ENCODE results near the gene TTYH1.
"Not testable (repeated sequence)": the region's sequence is repeated elsewhere in the genome, so short reads cannot be mapped to it uniquely, and the experiment has no call there.

TTYH1 gene

DNA sequence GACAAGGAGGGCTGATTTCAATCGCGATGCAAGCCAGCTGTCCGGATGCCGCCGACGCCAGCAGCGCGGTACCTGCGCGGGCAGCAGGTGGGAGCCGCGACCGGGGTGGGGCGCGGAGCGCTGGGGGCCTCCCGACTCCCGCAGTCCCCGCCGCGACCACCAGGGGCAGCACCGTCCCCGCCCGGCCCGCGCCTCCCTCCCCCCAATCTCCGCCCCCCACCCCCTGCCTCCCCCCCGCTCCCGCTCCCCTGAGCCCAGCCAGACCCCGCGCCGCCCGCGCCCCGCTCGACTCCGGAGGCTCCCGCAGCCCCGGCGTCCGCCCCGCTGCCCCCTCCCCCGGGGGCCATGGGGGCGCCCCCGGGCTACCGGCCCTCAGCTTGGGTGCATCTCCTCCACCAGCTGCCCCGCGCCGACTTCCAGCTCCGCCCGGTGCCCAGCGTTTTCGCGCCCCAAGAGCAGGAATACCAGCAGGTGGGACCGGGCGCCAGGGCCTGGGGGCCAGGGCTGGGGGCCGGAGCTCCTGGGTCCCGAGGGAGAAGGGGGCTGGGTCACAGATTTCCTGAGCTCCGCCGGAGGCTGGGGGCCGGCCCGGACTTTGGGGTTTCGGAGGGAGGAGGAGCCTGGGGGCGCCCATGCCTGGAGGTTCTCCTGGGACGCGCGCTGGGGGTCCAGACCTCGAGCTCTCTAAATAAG is at the start of gene TTYH1:
TTYH1 (plus strand) TSS at position 257 of the 693 bp plus-strand sequence; CDS start at position 346, 89 bp downstream.
- no peak for DNase-seq (ENCODE audit: low read depth)

DNA sequence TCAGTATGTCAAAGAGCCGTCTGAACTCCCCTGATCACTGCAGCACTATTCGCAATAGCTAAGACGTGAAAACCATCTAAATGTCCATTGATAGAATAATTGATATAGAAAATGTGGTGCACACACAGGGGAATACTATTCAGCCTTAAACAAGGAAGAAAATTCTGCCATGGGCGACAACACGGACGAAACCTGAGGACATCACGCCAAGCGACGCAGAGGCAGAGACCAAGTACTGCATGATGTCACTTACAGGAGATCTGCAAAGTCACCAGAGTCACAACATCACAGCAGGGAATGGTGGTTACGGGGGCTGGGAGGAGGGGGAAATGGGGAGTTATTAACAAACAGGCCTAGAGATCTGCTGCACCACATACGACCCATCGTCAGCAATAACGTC is 49.5 kb upstream of the TTYH1 start:
- DNase-seq (ENCODE audit: low read depth), result not testable (repeated sequence)

DNA sequence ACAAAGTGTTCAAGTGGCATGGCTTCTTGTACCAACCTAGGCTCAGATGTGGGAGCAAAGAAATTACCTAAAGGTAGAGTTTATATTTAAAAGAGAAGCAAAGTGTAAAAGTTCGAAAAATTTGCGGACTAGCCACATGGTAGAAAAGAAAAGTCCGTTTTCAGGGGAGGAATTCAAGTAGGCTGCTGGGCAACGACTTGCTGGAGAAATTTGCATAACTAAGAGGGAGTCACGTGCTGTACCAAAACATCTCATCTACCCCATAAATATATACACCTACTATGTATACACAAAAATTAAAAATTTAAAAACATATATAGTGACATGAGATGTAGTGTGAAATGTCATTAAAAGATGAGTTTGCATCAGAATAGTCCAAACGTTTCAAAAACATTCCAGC is 48.5 kb upstream of the TTYH1 start:
- DNase-seq (ENCODE audit: low read depth), result no peak

DNA sequence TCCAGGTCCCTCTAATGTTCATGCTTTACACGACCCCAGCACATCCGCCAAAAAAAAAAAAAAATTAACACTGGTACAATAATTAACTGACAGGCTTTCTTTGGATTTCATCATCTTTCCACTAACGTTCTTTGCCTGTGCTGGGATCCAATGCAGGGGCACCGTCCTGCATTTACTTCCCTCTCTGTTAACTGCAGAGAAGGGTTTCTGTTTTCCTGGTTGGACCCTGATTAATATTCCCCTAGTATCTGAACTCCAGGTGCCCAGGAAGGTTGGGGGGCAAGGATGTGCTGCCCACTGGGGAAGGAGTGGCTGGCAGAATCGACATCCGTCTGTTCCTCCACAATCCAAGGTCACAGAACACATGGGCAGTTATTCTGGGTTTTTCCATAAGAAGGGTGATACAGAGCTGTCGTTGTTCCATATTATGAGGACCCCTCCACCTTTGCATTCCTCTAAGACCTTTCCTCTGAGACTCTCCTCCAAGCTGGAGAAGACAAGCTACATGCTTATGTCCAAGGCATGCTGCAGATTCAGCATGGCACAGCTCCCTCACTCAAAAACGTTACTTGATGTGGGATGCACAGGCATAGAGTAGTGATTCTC is 46.1 kb upstream of the TTYH1 start:
- DNase-seq (ENCODE audit: low read depth), result no peak

DNA sequence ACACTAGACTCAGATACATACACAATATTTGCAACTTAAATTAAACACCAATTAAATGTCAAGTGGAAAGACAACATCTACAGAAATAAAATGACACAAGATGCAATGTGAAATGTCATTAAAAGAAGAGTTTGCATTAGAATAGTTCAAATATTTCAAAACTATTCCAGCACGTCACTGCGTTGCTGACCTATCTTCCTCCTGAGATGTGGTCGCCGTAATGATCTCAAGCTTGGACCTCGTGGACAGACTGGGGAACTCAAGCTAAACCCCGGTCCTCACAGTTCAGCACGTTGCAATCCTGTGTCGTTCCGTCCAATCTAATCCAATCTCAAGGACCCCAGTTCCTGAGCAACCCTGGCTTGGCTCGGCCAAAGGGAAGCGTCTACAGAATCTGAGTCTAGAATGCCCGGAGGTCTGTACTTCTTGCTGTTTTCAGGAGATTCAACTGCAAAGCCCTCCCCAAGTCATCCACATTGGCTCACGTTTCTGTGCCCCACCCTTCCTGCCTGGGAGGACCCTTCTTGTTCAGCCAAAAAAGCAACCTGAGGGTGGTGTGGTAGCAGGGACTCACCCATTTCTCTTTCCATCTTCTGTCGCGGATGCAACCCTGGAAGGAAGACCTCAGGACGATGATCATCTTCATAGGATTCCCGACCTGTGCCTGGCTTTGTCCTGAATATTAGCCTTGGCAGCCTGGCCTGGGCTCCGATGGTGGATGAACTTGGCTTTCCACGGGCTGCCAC is 45.4 kb upstream of the TTYH1 start:
- DNase-seq (ENCODE audit: low read depth), result not testable (repeated sequence)

DNA sequence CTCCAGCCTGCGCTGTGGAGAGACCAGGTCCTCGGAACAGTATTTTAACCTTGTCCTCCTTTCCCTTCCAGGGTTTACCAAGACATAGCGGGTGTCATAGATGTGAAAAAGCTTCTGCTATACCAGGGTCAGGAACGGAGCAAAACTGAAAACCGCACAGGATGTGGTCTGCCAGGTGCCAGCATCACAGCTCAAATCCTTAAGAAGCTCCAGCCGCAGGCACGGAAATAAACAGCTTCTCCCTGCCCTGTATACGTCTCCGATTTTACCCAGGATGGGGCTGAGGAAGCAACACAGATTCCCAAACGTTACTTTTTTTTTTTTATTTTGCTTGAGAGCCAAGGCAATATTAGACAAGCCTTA is 44.8 kb upstream of the TTYH1 start:
- DNase-seq (ENCODE audit: low read depth), result not testable (repeated sequence)

DNA sequence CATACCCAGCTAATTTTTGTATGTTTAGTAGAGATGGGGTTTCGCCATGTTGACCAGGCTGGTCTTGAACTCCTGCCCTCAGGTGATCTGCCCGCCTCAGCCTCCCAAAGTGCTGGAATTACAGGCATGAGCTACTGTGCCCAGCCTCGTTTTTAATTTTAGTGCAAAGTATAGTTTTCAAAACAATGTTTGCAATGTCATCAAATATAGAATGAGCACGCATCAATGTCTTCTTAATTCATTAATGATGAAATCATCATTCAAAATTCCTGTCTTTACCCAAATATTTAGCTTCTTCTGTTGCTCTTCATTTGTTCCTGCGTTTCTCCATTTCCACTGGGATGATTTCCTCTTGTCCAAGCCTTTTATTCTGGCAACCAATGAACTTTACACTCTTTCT is 43.8 kb upstream of the TTYH1 start:
- not testable (repeated sequence) for DNase-seq (ENCODE audit: low read depth)

DNA sequence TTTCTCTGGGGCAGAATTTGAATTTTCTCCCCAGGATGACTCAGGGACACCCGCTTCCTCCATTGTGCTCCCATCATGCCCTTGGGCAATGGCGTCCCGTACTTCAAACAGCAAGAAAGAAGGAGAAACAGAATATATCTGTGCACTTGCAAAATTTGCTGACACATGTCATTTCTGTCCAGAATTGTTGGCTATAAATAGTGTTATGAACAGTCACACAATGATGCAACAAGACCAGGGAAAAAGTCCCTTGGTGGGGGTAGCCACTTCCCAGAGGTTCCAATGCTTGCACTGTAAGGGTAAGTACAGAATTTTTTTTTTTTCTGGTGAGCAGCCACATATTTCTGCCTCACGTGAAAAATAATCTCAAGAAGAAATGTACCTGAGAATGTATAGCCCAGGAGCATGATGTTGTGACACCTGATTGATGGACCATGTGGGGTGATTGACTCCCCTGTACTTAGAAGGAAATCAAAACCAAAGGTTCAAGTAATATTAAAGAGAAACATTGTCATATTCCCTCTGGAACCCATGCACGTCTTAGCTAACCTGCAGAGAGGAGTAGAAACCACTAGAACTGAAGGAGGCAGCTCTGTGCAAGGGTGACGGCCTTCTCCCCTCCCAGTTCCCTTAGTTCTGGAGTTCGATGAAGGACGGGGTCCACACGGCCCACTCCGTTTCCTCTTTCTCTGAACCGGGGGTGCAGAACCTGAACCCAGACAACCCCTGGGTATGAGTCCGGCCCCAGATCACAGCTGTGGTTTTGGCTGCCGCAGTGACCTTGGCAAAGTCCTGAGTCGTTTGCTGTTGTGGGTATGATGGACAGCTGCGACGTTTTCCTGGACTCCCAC is 41.3 kb upstream of the TTYH1 start:
- DNase-seq (ENCODE audit: low read depth), result no peak

DNA sequence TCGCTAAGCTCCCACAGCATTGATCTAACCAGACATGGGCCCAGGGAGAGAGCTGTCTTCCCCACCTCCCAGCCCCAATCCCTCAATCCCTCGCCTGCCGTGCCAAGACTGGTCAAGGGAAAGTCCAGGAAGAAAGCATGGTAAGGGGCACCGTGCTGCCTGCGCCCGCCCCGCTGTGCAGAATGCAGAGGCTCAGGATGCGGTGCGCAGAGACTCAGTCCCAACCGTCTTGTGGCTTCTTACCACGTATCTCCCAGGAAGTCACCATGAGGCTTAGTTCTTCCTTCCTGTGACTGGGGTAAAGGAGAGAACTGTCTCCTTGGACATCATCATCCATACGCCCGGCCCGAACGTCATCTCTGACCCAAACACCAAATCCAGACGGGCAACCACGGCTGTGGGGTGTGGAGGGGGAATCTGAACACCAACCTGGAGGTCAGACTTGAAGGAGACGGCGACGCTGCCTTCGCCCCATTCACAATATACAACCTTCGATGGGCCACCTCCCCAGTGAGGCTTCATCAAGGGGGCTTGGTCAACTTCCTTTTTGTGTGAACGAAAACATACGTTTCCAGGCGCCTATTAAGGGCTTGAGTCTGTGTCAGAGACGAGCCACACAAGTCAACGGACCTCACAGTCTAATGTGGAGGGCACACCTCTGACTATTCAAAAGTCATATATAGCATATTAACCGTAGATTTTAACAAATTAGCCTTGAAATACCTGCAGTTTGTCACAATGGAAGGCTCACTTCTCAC is 39.9 kb upstream of the TTYH1 start:
- DNase-seq (ENCODE audit: low read depth), result not testable (repeated sequence)

DNA sequence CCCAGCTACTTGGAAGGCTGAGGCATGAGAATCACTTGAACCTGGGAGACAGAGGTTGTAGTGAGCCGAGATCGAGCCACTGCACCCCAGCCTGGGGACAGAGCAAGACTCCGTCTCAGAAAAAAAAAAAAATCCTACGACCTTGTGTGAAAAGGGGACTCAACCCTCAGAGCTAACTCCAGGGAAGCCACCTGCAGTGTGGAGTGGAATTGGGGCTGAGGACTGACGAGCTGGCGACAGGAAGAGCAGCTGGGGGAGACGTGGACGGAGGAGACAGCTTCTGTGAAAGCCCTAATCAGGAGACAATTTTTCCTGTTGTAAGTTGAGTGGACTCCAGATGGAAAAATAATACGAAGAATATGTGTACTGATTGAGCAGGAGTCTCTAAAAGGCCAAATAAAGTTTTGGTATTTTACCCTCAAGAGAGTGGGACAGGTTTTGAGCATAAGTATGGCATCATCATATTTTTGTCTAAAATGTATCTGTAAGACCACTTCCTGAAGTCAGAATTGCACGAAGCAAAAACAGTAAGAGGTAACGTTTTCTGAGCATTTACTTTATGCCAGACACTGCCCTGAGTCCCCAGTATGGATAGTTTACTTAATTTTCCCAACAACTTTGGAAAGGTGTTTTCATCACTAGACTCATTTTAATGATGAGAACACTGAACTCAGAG is 38.5 kb upstream of the TTYH1 start:
- no peak for DNase-seq (ENCODE audit: low read depth)

DNA sequence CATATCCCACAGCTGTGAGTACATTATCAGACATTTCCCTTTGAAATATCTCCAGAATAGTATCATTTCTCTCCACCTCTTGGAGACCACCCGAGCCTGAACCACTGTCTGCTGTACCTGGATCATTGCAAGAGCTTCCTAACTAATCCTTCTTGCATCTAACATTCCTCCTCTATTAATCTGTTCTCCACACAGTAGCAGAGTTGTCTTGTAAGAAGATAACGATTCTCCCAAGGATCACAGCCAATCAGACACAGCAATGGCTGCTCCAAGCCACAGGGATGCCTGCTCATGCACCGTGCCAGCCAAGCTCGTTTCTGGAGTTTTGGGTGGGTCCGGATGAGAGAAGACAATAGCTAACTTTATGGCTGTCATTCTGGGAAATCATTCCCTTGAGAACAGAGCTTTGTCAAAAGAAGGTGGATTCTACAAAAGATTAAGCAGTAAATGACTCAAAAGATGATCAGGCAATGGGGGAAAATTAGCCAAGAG is 36.0 kb upstream of the TTYH1 start:
- DNase-seq (ENCODE audit: low read depth), result no peak

DNA sequence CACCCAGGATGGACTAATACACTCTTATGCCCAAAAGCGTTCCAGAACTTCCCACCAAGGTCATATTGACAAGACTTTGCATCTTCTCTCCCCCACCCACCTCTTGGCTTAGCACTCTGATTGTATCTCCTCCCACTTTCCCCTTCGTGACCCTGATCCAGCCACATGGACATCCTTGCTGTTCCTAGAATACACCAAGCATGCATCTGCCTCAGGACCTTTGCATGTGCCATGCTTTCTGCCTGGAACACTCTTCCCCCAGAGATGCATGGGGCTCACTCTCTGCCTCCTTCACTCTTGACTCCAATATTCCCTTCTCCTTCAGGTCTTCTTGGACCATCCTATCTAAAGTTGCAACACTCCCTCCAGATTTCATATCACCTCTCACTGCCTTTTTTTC is 34.4 kb upstream of the TTYH1 start:
- DNase-seq (ENCODE audit: low read depth), result no peak

DNA sequence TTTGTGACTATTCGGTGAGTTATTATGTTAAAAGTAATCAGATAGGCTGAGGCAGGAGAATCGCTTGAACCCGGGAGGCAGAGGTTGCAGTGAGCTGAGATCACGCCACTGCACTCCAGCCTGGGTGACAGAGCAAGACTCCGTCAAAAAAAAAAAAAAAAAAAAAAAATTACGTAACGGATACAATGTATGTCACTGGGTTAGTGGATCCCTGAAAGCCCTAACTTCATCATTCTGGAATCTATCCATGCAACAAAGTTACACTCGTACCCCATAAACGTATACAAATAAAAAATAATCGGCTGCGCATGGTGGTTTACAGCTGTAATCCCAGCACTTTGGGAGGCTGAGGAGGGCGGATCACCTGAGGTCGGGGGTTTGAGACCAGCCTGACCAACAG is 33.2 kb upstream of the TTYH1 start:
- not testable (repeated sequence) for DNase-seq (ENCODE audit: low read depth)

DNA sequence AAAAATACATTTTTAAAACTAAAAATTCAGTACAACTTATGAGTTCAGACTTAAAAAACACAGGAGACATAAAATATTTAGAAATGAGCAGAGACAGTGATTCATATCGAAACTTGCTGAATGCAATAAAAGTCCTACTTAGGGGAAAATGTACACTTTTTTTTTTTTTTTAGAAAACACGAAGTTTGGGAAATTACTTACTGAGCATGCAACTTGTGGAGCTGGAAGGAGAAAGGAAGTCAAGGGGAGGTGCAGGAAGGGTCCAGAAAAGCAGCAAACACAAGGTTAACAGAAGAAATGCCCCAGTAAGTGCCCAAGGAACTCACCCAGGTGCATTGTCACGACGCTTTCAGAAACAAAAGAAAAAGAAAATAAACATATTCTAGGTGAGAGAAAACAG is 31.9 kb upstream of the TTYH1 start:
- no peak for DNase-seq (ENCODE audit: low read depth)

DNA sequence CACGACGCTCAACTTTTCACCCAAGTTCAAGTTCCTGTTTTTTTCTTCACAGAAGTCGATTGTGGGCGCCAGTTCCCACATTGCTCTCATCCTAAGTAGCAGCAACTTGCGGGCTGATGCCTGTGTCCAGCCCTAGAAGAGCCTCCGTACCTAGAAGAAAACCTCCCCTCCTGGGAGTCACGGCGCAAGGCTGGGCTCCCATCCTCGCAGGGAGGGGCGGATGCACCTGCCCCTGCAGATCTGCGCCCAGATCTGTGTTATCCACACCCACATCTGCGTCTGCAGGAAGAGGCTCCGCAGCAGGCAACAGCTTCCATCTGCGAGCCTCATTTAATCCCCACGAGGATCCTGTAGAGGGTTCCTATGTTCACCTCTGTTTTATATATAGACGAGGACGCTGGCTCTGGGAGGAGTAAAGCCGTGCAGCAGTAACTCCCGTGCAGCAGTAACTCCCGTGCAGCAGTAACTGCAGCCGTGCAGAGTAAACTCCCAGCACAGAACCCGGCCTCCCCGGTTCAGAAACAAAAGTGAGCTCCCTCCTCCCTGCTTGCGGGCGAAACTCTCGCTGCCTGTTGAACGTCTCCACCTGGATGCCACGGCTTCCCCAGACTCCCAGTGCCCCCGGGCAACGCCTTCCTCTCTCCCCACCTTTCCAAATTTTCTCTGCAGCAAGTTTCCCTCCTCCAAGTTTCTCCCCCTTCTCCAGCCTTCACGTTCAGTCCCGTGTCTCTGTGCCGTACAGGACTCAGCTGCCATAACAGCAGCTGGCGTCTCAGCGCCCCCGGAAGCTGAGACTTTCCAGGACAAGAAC is 27.1 kb upstream of the TTYH1 start:
- DNase-seq (ENCODE audit: low read depth), result peak; percentile 95

DNA sequence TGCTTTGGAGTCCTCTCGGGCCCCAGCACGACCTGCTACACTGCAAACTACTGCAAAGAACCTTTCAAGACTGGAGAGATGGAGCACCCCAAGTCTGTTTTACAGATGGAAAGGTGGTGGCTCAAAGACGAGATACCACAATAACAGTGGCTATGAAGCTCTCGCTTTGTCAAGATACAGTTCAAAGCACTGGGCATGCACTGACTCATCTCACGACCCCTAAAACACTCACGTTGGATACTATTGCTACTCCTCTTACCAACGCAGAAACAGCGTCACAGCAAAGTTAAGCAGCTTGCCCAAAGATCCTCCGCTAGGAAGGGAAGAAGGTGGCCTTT is 26.5 kb upstream of the TTYH1 start:
- no peak for DNase-seq (ENCODE audit: low read depth)

DNA sequence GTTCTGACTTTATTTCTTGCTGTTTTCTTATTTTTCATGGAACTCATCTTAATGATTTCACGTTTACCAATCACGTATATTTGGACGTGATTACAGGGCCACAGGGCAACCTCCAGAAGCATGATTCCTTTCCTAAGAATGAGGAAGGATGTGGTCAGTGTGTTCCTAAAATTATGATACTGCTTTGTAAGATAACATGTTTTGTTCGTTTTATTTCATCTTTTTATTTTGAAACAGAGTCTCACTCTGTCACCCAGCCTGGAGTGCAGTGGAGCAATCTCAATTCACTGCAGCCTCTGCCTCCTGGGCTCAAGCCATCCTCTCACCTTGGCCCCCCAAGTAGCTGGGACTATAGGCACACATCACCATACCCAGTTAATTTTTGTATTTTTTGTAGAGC is 25.7 kb upstream of the TTYH1 start:
- peak; percentile 57 for DNase-seq (ENCODE audit: low read depth)

DNA sequence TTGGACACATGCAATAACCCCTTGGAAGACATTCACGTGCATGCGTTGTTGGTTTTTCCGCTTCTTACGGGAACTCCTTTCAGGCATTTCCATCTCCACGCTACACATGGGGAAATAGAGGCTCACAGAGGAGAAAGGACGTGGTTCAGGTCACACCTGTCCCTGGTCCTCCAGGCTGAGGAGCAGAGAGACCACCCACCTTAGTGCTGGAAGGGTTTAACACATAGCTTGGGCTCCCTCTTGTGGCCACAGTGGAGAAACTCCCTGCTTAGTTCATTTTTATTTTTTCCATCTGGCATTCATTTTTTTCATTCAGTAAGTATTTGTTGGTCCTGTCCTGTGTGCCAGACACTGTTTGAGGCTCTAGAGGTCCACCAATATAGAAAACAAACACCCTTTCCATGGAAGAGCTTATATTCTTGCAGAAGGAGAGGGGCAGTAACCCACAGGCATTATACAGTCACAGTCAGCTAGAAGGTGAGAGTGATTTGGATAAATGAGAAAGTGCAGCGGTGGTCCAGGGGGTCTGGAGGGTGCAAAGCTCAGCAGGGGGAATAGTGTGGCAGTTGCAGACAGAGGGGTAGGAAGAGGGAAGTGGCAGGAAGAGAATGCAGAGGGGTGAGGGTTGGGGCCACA is 24.2 kb upstream of the TTYH1 start:
- DNase-seq (ENCODE audit: low read depth), result peak; percentile 59

DNA sequence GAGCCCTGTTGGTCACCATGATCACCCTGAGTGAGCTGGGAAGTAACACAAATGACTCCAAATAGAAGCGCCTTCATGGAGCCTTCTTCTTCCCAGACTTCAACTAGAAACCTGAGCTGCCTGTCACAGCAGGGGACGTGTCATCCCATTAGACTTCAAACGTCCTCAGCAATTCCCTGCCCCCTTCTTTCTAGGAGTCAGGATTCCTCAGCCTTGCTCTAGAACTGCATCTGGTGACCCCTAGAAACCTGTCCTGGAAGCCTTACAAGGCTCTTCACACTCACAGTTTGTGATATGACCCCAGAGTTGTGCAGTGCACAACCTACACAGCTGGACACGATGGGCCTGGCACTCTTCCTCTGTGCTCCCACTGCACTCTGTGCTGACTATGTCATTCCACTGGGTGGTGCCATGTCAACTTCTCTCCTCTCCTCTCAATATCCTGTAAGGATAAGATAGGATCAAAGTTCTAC is 23.6 kb upstream of the TTYH1 start:
- no peak for DNase-seq (ENCODE audit: low read depth)

DNA sequence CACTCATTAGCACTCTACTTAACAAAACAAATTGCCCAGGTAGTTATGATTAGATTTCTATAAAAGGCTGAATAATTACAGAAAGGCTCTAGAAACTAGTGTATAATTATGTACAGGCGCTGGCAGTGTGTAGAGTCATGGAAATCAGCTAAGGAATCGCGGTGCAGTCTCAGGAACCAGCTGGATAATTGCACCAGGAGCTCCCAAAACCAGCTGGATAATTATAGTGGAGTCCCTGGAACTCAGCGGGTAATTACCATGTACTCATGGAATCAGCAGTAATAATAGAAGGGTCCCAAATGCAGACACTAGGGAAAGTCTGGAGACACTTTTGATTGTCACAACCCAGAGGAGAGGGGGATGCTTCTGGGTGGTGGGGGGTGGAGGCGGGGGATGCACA is 23.2 kb upstream of the TTYH1 start:
- no peak for DNase-seq (ENCODE audit: low read depth)

All from CMK (cell line).